Measurements from ENCODE around the gene CCDC51.

The CCDC51 gene

DNA sequence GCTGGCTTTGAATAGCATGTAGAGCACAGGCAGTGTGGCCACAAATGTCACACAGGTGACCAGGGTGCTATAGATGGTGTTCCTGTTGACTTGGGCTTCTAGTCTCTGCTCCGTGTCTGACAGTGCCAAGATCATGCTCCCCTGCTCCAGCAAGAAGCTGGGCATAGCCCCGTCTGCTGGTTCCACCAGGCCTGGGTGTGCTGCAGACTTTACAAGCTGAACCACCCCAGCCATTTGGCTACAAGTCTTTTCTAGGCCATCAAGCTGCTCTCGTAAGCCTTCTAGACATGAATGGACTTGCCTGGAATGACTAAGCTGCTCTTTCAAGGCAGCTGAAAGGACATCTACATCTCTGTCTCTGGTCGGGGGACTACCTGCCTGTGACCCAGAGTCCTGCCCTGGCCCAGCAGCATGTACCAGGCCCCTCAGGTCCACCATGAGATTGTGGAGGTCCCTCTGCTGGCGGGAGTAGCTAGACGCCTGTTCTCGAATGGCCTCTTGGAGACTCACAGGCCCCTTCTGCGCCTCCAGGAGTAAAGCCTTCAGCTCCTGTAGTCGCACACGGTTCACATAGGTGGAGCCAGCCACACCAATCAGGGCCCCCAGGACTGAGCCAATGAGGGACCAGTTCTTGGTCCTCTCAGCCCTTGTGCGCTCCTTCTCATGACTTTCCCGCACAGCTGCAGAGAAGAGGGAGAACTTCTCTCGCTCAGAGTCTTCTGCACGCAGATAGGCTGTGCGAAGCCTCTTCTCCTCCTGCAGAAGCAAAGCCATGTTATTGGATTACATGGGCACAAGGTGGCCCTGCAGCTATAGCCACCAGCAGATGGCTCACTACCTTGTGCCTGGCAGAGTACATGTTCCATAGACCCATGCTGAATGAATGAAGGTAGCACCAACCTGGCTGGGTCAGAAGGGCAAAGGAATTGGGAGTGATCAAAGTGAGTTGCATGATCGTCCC, 7.2 kb downstream of the CCDC51 start:
- DNase-seq = no peak

DNA sequence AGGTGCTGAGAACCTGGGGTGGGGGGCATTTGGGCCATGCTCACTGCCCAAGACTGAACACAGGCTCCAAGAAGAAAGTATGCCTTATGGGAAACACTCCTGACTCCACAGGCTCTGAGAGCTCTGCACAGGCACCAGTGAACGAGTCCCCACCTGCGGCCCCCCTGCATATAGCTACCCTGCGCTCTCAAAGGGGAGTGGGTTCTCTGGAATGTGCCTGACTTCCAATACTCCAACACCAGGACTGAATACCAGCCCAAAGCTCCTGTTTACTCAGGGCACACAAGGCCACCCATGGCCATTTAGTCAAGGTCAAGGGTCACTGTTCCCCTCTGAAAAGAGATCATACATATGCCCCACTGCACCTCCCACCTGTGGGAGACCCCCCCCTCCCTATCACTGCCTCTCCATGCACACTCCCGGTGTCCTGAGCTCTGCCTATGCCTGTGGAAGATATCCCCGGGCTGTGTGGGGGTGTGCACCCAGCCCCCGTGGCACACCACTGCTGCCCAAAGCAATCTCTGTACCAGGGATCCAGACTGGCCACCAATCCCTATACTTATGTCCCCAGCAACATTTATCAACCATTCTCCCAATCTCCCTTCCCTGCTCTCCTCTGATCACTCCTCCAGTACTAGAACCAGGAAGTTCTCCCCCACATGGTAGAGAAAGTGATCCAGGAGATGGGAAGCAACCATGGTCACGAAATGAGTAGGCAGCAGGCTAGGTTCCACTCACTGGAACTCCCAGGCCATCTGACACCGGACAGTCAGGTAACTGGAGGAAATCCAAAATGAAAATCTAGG, 8.5 kb downstream of the CCDC51 start:
- DNase-seq = no peak

DNA sequence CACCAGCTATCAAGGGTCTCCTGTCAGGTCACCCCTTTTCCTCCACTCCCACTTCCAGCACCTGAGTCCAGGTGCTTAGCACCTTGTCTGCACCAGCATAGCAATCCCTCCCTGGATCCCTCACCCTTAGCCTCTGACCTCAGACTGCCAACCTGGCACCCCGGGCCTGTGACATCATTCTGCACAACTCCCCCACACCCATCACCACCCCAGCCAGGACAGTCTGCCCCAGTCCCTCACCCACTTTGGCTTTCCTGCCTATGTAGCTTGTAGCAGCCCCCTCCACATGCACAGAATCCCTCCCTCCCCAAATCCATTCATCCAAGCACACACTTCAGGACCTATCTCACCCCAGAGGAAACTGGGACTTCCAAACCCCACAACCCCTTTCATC, 9.2 kb downstream of the CCDC51 start:
- DNase-seq = no peak

DNA sequence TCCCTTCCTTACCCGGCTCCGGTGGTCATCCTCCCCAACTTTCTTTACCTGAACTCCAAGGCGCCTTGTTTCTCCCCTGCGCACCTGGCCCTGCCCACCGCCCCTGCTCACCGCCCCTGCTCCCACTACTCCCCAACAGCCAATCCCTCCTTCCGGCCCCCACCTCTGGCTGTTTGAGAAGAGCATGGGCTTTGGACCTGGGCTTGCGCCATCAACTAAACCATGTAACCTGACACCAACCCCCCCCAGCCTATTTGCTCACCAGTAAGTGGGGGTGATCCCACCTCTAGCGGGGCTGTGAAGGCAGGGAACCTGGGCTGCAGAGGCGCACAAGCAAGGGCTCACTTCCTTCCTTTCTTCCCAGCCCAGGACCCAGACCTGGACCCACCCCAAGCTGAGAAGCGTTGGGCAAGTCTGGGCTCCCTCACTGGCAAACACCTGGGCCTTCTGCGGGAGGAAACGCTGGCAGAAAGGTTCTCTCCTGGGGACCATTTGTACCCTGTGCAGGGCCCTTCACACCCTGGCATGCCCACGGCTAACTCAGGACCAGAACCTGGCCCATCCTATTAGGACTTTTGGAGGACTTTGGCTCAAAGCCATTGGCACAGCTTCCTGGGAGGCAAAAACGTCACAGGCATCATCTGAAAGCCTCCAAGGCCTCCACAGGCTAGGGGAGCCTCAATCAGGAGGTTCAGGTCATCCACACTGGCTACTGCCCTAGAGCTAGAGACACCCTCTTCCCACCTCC, 9.8 kb downstream of the CCDC51 start, which contains the start of gene PLXNB1:
Gene PLXNB1 (minus strand): TSS at position 127 of the 748 bp plus-strand sequence. CDS start 5,475 bp downstream, outside the sequence.
- peak; percentile 50 to 52 for DNase-seq

DNA sequence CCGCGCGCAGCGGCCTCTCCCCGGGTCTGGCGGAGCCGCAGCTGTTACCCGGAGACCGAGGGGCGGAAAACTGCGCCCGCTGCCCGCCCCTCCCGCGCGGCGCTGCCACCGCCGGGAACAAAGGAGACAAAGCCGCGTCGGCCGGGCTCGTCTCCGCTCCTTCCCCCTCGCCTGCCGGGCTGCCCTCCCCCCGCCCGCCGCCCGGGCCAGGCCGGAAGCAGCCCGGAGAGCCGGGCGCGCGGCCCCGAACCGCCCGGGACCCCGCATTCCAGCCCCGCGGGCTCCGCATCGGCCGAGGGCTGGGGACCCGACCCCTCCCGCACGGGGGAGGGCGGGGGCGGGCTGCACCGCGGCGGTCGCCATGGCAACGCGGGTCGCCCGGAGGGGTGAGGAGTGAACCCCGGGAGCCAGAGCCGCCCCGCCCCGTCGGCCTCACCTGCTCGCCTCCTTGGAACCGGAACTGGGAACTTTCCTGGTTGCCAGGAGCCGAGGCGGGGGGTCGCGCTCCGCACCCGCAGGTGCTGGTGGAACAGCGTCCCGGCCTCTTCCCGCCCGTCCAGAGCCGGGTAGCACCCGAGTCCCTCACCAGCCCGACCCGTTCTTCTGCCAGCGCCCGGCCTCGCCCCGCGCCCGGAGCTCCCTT, 10.5 kb downstream of the CCDC51 start:
- peak; percentile 40 to 45 for DNase-seq

DNA sequence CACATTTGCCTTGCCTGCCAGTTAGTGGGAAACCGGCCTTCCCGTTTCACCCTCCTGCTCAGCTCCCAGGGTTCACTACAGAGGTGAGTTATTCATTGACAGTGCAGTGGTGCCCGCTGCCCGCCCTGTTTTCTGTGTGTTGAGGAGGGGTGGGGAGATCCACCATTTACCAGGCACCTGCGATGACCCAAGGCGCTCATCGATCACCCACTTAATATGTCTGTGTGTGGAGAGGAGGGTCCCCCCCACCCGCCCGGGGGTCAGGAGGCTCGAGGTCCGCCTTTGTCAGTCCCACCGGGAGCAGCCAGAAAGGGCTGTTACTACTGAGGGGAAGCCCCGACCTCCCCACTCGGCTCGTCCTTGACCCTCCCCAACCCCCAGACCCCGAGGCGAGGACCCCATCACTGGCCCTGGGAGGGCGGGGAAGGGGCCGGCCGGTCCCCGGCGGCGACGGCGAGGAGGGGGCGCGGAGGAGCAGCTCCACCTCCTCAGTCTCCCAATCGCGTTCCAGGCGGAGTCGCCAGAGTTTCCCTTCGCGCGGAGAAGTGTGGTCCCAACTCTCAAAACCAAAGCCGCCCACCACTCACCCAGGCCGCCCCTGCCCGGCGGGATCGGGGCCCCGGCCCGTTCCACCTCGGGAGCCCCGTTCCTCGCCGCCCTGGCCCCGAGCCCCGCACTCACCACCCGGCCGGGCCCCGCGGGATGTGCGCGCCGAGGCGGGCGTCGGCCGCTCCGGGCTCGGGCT, 11.2 kb downstream of the CCDC51 start:
- no peak for DNase-seq

DNA sequence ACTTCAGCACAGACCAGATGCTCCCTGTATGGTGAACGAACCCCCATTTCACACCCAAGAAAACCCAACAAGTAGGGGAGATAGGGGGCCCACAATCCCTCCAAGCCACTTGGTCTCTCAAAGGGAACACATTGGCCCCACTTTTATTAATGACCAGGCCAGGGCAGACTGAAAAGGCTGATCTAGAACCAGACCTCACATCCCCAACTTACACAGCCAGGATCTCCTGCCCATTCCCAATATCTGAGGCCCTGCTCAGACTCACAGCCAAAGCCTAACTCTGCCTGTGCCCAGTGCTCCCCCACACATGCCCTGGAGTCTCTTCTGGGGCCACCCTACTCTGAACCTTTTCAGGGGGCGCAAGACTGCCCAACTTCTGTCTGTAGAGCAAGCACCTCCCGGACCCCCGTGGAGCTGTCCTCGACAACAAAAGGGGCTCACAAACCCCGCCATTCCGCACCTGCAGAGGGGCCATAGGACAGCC, 11.8 kb downstream of the CCDC51 start:
- DNase-seq = no peak

DNA sequence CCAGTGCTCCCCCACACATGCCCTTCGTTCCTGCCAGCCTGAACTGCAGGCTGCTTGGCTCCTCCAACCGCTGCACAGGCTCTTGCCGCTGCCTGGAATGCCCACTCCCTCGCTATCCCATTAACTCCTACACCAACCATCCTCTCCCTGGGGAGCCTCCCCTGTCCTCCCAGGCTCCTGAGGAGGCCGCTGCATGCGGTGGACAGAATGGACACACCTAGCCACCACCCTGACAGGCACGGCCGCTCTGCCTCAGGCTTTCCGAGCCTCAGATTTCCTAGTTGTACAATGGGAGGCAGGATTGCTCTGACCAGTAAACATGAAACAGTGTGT, 12.3 kb downstream of the CCDC51 start:
- DNase-seq = no peak

DNA sequence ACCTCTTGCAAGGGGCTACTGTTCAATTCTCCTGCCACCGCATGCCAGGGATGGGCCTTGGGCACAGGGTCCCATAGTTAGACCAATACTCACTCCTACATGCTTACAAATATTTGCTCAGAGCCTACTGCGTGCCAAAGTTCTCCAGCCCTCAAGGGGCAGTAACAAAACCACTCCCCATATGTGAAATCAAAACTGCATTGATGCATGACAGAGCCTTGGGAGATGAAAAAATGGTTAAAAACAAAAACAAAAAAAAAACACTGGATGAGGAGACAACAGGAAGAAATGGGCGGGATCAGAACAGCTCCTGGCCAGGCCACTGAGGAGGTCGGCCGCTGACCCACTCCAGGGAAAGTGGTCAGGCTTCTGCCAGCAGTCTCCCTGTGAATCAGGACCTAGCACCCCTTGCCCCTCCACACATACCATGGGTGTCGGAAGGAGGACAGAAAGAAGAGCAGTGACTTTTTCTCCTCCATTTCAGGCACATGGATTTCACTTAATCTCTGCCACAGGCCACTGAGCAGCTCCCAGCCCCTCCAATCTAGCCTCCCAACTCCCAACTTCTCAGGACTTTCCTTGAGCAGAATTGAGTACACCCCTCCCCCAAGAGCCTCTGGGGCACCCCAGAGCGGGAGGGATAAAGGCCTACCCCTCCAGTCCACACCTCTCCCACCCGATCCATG, 12.8 kb downstream of the CCDC51 start:
- DNase-seq = no peak

DNA sequence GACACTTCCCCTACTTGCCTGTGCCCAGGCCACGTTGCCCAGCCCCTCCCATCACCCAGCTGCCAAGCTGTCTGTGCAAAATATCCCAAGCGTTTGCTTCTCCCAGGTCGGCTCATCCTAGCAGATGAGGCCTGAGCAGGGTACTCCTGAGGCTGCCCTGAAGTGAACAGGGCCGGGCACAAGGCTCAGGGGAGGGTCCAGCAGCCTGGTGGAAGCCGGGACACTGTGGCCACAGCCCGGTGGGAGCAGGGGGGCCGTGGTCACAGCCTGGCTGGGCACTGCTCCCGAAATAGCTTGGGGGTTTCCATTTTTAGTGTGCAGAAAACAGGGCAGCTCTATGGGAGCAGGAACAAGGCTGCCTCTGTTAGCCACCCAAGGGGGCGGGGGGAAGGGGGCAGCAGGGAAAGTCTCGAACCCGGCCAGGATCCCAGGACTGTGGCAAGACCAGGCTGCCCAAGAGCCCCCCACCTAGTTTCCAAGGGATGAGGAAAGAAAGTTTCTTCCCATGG, 13.5 kb downstream of the CCDC51 start:
- DNase-seq = no peak

DNA sequence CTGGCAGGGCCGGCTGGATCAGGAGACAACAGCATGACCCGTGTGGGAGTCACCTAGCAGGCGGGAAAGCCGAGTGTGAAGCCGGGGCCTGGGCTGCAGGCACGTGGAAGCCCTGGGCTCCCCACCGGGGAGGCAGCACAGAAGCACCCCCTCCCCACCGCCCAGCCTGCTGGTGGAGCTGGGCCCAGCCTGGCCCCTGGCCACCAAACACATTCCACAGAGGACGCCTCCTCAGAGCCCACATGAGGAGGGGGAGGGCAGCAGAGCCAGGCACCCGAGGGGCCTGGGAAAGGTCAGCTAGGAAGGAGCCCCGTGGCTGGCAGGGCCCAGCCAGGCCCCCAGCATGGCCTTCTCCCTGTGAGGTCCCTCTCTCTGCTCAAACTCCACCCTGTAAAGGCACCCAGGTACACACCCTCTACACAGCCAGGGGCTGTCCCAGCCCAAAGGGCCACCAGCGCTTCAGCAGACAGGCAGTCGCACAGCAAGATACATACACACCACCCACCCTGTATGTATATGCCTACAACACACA, 14.6 kb downstream of the CCDC51 start:
- no peak for DNase-seq

DNA sequence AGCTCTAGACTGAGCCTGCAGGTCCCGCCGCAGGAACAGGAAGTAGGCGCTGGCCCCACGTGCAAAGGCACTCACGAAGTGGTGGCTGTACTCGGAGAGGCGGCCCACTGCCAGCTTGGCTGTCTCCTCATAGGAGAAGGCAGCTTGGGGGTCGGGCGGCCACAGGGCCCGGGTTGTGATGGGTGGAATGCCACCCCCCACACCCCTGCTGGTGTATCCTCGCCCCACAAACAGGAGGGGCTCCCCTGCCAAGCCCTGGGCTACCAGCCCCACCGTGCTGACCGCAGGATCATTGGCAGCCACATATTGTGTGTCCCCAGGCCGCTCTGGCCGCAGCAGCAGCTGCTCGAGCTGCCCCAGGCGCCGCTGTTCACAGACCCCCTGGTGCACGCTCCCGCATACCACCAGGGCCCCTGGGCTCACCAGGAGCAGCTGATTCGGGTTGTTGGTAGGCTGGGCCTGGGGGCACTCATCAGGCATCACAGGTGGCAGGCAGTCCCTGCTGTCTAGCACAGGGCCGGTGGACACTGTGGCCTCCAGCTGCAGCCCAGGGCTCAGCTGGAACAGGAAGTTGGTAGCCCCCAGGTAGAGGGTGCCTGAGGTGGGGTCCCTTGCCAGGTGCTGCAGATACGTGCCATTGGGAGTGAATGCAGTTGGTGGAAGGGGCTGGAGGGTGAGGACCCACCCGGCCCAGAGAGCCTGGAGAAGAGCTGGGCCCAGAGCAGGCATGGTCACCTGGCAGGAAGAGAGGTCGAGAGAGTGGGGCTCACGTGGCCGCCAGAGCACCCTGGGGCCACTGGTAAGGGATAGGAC, 15.8 kb downstream of the CCDC51 start:
- no peak for DNase-seq

DNA sequence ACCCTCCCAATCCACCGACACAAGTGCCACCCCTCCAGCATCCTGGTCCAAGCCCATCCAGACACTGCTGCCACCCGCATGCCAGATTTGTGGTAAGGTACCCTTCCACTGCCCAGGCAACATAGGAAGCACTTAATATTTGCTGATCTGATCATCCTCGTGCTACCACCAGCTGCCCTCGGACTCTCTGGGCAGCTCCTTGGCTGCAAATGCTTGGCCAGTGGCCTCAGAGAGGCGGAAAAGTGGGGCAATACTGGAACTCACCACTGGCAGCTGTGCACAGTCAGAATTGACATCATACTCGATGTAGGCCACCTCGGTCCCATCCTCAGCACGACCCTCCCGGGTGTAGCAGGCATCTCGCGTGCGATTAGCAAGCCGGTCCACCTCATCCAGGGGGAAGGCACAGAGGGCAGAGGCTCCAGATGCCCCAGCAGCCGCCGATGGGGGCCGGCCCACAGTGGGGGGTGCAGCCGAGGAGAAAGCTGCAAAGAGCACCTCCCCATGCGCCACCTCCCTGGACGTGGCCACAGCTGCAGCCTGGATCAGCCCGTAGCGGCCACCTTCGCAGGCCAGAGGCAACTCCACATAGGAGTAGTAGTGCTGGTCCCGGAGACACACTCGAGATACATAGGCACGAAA, 16.6 kb downstream of the CCDC51 start:
- DNase-seq = no peak

DNA sequence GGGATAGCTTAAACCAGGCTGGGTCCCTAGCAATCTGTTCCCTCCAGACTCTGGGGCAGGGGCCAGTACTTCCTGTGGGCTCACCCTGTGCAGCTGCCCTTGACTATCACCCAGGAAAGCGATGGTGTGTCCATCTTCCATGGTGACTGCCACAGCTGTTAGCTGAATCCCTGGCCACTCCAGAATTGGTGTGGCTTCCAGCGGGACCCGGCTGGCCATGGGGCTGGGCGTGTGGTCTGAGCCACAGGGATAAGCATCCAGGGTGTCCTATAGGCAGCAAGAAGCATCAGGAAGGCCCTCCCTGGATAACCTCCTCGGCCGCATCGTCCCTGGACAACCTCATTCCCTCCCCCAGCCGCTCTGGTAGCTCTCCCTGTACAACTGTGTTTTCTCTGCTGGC, 17.2 kb downstream of the CCDC51 start:
- DNase-seq = no peak

DNA sequence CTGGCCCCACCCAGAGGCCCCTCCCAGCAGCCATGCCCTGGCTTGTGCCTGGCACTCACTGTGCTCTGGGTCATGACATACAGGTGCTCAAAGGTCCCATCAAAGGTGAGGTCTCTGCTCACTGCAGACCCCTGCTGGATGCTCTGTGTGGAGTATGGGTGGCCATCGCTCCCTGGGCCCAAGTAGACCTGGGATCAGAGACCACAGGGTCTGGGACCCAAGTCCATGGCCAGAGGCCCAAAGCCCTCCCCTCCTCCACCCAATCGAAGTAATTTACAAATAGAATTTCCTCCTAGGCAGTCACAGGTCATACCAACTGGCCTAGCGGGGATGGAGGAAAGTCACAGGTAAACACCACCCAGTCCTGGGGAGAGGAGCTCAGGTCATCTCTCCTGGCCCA, 17.6 kb downstream of the CCDC51 start:
- DNase-seq = no peak

DNA sequence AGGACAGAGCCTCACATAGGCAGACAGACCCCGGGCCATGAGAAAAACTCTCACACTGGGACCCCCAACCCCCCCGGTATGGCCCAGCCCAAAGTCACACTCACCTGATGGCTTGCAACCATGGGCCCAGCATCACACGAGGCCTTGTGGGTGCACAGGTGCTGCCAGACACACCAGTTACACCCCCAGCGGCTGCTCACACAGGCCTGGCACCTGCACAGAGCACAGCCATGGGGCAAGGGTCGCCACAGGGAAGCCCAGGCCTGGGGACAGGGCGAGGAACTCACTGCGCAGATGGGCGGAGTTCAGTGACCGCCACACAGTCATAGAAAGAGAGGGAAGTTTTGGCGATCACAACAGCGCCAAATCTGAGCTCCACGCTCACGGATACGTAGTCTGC, 19.4 kb downstream of the CCDC51 start:
- no peak for DNase-seq

DNA sequence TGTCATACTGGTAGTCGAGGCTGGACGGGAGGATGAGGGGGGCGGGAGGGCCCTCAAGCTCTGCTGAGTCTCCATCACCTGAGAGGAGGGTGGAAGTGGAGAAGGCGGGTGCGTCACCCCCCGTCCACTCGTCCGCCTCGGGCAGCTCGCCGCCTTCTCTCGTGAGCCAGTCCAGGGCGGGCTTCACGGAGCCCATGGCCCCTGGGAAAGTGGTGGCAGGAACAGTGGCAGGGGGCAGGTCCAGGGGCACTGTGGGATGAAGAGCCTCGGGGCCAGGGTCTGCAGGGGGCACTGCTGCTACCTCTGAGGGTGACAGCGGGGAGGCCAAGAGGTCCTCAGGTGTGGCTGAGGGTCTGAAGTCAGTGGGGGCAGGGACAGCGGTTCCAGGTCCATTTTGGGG, 20.3 kb downstream of the CCDC51 start:
- no peak for DNase-seq

DNA sequence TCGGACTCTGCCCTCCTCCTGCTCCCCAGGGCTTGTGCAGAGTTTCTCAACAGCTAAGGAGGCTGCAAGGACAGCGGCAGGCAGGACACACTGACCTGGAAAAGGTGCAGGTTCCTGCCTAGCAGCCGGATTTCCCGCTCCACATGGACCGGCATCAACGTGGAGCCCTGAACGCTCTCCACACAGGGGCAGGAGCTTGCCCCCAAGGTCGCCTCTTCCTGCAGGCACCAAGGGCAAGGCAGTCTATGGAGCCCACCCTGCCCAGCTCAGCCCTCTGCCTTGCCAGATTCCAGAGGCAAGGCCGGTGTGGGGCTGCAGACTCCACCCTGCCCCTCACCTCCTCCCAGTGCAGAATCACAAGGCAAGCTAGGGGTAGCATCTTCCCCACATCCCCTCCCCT, 20.8 kb downstream of the CCDC51 start:
- DNase-seq = no peak

DNA sequence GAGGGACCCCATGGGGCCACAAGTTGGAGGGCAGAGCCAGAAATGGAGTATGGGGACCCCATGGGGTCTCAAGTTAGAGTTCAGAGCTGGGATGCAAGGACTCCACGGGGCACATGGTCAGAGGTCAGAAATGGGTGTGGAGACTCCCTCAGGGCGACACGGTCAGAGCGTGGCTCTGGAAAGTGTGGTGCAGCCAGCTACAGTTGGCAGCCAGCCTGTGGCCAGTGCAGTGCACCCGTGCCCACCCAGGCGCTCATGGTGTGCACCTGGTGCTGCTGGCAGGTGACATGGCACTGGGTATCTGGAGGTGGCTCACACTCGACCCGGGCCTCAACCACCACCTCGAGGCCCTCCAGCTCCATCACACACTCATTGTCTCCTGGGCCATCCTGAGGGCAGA, 21.3 kb downstream of the CCDC51 start:
- no peak for DNase-seq
